HG02610 (cell line): ENCODE data around the gene ASB16.
A peak's percentile ranks its signal among the peaks of the same experiment; 100 is the strongest.

Experiments used
- ATAC-seq: cut with Tn5 transposase; IDR thresholded peaks from one replicate; pipeline ENCODE4 v1.9.1; 2021; ENCODE audit warnings: mild to moderate bottlenecking, moderate library complexity; ENCODE audit not compliant: unreplicated experiment

The ASB16 gene

DNA sequence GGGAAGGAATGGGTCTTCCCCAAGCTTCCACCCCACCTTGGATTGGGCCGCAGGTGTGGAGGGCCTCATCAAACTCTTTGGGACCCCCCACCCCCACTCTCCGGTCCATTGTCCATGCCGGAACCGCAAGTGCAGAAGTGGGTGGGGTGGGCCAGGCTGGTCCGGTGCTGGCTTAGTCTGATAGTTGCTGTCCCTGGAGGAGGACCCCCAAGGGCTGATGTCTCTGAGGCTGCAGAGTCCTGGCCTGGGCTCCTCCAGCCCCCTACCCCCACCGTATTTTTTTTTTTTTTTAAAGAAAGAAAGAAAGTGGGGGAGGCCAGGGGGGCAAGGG lies 36.3 kb downstream of the ASB16 start:
- ATAC-seq, result no peak

DNA sequence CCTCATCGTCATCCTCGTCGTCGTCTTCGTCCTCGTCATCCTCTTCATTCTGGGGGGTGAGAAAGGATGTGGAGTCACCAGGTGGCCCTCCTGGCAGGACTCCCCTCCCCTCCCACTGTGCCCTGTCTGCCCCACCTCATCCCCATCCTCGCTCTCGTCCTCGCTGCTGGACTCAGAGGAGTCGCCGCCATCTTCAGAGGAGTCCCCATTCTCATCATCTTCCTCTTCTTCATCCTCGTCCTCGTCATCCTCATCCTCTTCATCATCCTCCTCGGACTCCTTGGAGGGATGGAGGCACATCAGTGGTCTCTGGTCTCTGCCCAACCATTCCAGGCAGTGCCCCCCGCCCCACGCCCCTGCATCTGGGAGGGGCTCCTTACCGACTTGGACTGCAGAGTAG lies 36.8 kb downstream of the ASB16 start:
- no peak for ATAC-seq

DNA sequence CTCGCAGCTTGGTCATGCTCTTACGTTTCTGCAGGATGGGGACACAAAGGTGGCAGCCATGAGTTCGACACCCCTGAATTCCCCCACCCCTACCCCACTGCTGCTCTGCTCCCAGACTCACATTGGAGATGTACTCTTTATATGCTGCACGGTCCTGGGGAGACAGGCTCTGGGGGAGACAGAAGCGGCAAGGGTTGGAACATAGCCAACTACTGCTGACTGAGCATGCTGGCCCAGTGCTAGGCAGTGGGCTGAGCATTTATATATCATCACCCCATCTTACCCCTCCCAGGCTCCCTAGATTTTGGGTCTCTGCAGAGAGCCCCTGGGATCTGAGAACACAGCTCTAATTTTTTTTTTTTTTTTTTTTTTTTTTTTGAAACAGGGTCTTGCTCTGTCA lies 37.2 kb downstream of the ASB16 start:
- no peak for ATAC-seq

DNA sequence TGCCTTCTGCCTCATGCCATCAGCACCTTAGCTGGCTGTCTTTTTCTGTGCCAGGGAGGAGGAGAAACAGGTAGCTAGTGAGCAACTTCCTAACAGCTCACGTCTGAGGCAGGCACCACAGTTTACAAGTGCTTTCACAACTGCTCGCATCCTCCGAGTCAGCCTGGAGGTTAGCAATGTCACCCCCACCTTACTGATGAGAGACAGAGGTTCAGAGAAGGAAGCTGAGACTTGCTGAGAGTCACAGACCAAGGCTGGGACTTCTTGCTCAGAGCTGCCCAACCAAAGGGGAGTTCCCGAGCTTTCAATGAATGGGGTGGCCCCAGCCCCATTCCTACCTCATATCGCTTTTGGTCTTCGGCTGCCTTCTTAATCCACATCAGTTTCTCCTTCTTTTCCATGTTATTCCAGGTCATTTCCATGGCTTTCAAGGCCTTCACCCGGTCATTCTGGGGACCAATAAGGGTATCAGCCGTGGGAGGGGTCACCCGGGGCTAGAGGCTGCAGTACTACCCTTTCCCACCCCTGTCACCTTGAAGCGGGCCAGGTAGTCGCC lies 39.4 kb downstream of the ASB16 start:
- ATAC-seq, result peak; percentile 42

DNA sequence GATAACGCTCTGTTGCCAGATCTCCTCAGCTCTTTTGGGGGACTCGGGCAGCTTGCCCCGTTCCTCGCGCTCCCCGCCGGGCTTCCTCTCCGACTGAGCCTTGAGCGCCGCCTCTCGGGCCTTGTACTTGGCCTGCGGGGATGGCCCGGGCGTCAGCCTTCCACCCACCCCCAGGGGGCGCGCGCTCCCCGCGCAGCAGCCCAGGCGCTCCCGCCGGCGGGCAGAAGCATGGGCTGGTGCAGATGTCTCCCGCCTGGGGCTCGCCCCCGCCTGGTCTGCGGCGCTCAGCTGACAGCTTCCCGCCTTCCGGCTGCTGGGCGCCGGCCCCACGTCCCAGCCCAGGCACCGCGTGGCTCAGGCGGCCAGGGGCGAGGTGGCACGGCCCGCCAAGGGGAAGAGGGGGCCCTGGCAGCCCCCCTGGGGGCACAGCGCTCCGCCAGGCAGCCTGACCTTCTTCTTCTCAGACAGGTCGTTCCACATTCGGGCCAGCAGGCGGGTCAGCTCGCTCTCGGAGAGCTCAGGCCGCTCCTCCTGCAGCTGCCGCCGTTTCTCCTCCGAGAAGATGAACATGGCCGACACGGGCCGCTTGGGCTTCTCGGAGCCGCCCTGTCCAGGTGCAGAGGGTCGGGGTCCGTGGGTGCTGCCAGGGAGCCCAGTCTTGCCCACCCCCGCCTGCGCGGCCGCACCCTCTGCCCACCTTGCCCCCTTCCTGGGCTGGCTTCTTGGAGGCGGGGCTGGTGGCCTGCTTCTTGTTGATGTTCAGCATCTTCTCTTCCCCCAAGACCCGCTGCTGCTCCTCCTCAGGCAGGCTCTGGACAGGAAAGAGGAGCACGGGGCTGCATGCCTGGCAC lies 40.1 kb downstream of the ASB16 start:
- ATAC-seq, result peak; percentile 74

DNA sequence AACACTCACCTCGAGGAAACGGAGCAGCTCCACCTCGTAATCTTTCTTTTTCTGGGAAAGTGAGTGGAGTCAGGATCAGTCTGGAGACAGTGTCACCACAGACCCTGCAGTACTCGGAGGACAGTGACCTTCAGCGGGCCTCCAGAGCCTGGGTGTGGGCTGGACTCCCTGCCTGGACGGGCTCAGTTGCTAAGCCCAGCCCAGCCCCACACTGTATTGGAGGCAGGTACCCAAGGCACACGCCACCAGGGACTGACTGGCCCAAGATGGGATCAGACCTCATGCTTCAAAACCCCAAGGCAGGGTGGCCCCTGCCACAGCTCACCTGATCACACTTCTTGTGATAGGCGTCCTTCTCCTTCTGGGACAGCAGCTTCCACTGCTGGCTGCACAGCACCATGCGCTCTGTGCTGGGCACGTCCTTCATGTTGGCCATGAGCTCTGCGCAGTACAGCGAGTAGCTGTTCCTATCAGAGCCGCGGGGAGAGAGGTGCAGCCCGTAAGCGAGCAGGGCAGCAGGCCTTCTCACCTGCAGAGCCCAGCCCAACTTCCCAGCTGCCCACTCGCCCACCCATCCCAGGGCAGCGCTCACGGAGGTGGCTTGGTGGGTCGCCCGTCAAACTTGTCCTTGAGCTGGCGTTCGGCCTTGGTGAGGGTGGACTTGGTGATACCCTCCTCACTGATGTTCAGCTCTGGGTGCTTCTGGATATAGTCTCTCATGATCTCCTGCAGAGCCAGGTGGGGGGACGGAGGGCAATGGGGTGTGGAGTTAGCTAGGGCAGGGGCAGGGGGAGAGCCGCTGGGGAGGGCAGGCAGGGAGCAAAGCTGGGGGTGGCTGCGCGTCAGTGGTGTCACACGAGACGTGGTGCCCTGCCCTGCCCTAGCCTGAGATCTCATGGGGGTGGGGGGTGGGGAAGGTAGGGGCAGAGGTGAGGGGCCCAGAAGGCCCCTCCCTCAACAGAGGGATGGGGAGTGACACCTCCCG lies 41.1 kb downstream of the ASB16 start:
- no peak for ATAC-seq

DNA sequence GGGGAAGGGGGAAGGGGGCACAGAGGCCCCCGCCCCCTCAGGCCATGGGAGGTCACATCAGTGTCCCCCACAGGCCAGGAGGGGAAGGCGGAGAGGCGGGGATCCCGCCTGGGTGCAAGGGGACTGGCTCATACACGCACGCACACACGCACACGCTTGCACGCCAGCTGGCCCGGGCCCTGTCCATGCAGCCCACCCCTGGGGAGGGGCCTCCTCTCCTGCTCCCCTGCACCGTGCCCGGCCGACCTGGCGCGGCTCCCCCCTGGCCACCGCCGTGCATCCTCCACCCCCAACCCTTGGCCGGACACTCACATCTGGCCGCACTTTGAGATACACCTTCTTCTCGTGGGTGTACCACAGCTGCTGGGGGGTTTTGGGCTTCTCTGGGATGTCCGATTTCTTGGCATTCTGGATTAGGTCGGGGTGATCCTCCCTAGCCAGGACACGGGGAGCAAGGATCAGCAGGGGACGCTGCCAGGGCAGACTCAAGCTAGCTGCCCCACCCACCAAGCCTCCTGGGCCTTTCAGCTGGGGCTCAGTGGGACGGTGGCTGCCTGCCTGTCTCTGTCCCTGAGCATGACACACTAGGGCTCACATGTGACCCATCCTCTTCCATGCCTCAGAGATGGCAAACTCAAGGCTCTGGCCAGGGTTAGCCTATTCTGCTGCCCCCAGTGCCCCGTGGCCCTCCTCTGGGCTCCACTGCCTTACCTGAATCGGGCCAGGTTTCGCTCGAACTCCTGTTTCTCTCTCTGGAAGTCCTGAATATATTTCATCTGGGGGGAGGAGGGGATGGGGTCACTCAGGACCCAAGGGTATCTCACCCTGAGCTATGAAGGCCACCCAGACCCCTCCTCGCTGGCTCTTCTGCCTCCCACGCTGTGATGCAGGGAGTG lies 42.3 kb downstream of the ASB16 start:
- no peak for ATAC-seq

DNA sequence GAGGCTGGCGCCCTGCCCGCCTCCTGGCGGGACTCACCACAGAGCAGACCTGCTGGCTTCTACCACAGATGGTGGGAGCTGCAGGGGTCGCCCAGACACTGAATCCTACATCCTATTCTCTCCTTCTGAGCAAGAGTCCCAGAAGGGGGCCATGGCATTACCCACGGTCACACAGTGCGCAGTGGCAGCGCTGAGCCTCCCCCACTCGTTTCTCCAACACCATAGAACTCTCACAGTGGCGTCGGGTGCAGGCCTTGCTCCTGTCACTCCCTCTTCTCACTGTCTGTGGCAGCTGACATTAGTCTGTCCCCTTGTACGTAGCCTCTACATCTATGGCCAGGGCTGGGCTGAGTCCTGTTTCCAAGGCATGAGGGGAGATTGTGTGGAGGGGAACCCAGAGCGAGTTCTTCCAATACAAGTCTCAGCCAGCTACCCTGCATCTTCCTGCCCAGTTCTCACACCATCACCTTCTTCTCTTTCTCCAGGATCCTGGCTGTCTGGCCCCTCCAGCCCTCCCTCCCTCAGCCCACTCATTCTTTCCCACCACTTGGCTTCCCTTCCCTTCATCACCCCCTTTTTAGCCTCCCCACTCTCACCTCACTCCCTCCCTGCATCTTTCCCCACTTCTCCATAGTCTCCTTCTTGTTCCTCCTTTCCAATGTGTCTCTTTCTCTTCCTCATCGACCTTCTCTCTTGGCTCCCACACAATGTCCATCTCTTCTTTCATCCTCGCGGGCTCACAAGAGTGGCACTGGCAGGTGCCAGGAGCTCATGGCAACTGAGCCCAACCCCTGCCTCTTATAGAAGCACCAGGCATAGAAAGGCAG lies 43.1 kb downstream of the ASB16 start:
- no peak for ATAC-seq

DNA sequence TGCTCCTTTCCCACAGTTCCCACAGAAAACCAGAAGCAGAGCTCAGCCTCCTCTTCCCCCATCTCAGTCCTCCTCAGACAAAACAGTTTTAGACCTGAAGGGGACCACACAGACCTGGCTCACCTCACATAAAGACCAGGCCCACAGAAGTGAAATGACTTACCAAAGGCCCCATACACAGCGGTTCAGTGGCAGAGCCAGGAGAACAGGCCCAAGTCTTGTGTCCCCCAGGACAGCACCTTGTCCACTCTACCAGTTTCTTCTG lies 43.7 kb downstream of the ASB16 start:
- no peak for ATAC-seq

DNA sequence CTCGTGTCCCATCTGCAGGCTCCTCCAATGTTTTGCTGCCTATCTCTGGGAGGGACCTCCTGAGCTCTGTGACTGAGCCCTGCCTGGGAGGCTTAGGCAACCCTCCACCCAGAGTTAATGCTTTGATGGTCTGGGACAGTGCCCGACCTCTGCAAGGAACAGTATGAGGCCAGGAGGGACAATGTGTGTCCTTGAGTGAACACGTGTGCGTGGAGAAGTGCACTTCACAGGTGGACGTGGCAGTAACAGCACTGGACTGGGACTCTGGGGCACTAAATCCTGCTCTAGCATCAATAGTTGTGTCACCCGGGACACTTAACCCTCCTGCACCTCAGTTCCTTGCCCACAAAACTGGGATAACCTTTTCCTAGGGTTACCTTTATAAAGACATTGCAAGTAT lies 44.4 kb downstream of the ASB16 start:
- ATAC-seq, result no peak

DNA sequence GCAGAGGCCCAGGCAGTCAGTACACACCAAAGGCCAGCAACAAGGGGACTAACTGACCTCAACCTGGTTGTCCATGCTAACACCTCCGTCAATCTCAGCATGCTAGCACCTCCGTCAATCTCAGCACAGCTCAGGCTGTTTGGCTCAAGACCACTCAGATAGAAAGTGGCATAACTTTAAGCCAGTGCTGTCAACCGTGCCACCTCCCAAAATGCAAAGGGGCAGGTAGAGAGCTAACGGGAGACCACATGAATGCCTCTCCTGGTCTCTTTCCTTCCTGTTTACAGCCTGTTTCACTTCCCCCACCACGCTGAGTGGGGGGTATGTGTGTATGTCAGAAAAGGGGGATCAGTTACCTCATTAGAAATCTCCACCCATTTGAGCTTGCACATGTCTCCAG lies 45.7 kb downstream of the ASB16 start:
- ATAC-seq, result no peak

DNA sequence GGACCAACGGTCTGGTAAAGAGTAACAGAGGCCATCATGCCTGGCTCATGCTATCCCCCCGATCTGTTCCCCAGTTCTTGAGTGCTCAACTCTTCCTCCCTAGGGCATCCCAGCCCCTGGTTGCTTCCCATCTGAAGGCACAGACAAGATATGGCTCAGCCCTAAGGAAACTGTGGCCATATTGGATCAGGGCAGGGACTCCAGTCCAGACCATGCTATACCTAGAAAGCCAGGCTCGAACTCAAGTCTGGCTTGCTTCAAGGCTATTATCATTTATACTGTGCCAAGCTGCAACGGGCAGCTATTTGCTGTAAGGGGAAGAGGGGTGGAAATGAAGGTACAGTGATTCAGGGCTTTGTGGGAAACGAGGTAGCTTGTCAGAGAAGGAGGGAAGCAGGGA lies 46.2 kb downstream of the ASB16 start:
- ATAC-seq, result no peak

DNA sequence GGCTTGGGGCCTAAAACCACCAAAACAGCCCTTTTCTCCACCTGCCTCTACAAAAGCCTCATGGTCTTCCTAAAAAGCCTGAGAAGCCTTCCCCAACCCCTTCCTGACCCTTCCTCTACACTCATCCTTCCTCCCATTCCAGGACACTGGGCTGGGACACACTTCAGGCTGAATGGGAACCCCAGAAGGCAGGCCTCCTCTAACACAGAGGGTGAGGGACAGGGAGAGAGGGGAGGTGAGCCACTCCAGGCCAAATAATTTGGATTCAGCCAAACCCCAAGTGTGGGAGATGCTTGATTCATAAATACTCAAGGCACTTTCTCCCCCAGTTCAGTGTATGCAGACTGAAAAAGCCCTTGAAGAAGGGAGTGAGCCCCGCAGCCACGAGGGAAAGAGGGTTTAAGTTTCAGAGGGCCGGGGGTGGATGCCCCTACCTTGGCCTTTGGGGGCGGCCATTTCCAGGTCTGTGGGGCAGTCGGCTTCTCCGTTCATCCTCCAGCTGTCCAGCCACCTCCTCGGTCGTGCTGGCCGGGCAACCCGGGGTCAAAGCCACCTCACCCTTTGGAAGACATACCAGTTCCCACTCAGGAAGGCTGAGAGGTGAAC lies 47.3 kb downstream of the ASB16 start:
- no peak for ATAC-seq

DNA sequence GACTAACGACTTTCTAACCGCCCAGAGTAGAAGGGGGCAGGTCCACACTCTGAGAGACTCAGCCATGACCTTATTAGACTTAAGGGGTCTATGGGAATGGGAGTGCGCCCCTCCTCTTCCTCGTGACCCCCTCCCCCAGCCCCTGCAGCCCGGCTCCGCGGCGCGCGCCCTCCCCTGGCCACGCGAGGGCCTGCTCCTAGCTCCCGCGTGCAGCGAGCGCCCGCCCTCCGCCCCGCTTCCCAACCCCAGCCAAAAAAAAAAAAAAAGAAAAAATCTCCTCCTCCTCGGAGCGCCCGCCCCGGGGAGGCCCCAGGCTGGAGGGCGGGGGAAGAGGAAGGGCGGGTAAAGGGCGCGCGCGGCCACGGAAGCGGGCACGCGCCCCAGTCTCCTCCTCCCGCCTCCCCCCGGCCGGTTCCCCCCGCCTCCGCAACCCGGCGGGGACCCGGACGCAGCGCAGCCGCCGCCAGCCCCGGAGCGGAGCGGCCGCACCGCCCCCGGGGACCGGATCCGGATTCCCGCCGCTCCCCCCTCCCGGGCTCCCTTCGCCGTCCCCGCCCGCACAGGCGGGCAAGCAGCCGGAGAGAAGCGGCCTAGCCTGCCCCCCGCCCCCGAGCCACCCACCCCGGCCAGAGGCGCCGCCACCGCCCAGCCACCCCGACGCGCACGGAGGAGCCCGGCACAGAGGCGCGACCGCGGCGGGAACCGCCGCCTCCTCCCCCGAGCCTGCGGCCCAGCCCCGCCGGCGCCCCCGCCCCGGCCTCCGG lies 48.0 kb downstream of the ASB16 start:
- ATAC-seq, result peak; percentile 36

DNA sequence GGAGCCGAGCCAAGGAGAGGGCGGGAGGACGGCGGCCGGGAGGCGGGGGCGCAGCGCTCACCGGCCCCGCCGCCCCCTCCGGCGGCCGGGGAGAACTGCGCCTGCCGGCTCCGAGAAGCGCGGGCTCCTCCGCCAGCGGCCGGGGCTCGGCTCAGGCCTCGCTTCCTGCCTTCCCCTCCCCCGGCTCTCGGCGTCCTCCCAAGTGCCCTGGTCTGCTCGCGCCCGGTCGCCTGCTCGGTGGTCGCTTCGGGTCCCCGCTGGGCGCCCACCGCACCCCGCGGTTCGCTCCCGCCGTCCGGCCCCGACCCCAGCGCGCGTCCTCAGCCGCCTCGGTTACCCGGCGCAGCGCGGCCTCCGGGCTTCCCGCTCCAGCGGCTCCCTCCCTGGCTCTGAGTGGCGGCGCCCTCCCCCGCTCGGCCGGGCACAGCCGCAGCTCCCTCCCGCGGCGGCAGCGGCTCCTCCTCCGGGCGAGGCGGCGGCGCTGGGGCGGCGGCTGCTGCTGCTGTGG lies 48.7 kb downstream of the ASB16 start:
- peak; percentile 27 for ATAC-seq

DNA sequence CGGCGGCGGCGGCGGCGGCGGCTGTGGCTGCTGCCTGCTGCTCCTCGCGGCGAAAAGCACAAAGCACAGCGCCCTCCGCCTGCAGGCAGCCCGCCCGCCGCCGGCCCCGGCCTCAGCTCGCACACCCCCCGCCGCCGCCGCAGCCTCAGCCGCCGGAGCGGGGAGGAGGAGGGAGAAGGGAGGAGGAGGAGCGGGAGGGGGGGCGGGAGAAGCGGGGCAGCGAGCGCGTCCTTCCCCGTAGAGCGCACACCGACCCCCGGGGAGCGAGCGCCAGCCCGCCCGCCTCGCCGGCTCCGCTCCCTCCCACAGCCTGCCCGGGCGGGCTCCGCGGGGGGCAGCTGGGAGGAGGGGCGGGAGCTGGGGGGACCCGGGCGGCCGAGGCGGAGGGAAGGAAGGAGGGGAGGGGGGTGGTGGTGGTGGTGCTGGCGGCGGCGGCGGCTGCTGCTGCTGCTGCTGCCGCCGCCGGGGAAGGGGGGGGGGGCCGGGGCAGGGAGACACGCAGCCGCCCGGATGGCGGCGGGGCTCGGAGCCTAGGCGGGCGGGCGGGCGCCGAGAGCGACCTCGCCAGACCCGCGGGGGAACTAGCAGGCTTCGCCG lies 49.2 kb downstream of the ASB16 start, which contains the start of gene UBTF:
Gene UBTF (minus strand): TSS at position 60 of the 597 bp plus-strand sequence. CDS start 1,446 bp downstream, outside the sequence.
- ATAC-seq, result no peak

DNA sequence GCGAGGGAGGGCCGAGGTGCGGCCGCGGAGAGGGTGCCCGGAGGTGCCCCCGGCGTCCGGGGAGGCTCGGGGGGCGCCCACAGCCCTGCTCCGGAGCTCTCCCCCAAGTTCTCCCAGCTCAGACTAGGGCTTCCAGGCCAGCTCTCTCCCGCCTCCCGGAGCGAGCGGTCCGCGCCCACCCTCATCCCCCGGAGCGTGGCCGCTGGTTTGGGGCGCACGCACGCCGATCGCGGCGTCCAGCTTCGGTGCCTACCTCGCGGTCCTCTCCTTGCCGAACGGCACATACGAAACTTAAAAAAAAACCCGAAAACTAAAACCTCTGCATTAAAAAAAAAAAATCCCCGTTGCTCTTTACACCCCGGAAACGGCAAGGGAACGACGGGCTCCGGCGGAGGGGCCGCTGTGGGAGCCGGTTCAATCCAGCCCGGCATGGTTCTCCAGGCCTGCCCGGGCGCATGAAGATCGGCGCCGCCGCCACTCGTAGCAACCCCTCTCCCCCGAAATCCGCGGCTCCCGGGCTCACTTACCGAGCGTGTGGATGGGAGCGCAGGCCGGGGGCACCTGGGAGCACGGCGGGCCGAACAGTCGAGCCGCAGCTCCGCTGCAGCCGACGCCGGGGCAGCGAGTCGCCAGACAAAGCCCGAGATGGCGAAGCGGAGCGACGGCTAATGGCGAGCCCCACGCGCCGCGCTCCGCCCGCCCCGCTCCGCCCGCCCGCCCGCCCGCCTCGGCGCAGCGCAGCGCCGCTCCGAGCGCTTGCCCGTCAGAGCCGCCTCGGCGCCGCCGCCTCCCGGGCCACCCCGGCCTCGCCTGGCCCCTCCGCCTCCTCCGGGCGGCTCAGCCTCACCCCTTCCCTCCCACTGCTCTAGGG lies 49.9 kb downstream of the ASB16 start:
- no peak for ATAC-seq
